Measurements from ENCODE around the gene SLIT3.

The SLIT3 gene

DNA sequence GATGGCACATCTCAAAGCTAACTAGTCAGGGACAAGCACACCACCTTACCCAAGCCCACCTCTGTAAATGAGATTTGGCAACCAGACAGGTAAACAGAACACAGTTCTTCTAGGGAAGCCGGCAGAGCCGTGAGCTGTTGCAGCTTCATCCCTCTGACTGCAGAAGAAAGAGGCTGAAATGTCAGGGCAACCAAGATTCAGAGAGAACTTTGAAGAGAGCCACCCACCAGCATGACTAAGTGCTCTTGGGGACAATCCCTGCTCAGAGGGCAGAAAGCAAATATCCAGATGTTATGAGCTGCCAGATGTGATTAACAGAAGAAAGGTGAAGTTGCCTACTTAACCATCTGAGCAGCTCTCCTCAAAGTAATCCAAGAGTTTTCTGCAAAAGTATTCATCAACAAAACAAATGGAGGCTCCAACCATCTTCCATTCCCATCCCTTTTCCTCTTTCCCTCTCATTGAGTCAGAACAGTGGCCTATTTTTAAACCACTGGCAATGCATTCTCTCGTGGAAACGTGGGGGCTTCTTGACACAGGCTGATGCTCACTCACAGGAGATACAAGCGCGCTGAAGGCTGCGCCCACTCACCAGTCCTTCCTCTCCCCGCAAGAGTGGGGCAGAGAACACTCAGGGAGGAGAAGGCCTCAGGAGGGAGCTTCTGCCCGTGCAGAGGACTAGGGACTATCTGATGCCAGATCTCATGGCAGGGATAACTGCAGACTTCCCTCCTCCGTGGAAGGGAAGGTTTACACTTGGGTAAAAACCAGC is 57.1 kb downstream of the SLIT3 start:
- no peaks in the 10 kb centered on the region for H3K4me1 ChIP-seq (ENCODE audit: insufficient read depth, low read length)
- no peak overlapping the region for H3K4me3 ChIP-seq (ENCODE audit: low read length)
- H3K9me3 ChIP-seq (ENCODE audit: insufficient read depth, low read depth, low read length), result no peaks in the 10 kb centered on the region
- H3K27ac ChIP-seq (ENCODE audit: low read depth, low read length), result no peak overlapping the region
- no peaks in the 10 kb centered on the region for H3K36me3 ChIP-seq (ENCODE audit: insufficient read depth, low read length)
- WGBS, result 95% methylated on average over 10 of the region's 10 CpGs
- no peaks in the 10 kb centered on the region for H3K27me3 ChIP-seq (ENCODE audit: insufficient read depth, low read length)
- H3K9ac ChIP-seq (ENCODE audit: low read depth, low read length), result no peak overlapping the region

DNA sequence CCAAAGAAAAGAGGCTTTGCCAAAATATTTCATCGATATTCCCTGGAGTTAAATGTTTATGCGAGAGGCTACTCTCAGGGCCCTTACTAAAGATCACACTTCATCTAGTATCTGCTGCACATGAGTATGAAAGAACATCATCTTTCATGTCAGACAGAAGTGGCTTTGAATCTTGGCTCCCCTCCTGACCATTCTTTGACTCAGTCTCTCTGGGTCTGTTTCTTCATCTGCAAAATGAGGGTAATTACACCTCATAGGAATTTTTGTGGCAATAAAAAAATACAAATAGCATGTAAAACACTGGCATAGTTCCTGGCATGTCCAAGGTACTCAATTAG is 58.1 kb downstream of the SLIT3 start:
- Histone ChIP-seq H3K4me1 (ENCODE audit: insufficient read depth, low read length) (no peaks in the 10 kb centered on the region), H3K4me3 (ENCODE audit: low read length) (no peak overlapping the region), H3K9me3 (ENCODE audit: insufficient read depth, low read depth, low read length) (no peaks in the 10 kb centered on the region), H3K27ac (ENCODE audit: low read depth, low read length) (no peak overlapping the region), H3K27me3 (ENCODE audit: insufficient read depth, low read length) (no peaks in the 10 kb centered on the region), H3K9ac (ENCODE audit: low read depth, low read length) (no peak overlapping the region), H3K36me3 (ENCODE audit: insufficient read depth, low read length) (no peaks in the 10 kb centered on the region)
- WGBS, result 100% methylated on average over 2 of the region's 2 CpGs

DNA sequence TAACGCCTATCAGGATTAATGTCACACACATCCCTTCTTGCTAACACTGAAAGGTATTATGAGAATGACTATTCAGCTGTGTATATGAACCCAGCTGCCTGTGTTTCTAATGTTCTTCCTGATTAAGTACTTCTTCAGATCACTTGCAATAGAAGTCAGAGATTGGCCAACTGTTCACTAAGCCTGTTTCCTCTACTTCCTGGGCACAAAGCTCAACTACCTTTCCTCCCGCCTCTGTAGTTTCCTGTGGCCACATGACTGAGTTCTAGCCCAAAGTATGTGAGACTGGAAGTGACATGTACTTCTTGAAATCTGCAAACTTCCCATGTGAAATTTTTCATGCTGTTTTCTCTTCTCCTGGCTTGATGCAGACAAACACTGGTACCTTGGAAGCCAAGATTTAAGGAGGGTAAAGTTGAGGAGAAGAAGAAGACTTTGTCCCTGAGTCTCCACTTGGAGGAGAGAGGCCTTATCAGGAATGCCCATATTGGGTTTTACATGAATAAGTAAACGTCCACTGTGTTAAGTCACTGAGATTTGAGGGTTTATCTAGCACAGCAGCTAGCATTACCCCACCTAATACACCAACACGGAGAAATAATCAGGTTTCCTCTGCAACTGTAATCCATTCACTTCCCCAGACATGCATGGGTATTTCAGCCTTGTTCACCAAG is 58.6 kb downstream of the SLIT3 start:
- Histone ChIP-seq H3K9ac (ENCODE audit: low read depth, low read length) (no peak overlapping the region), H3K4me1 (ENCODE audit: insufficient read depth, low read length) (no peaks in the 10 kb centered on the region), H3K36me3 (ENCODE audit: insufficient read depth, low read length) (no peaks in the 10 kb centered on the region), H3K27ac (ENCODE audit: low read depth, low read length) (no peak overlapping the region), H3K27me3 (ENCODE audit: insufficient read depth, low read length) (no peaks in the 10 kb centered on the region), H3K9me3 (ENCODE audit: insufficient read depth, low read depth, low read length) (no peaks in the 10 kb centered on the region), H3K4me3 (ENCODE audit: low read length) (no peak overlapping the region)
- WGBS, result 93% methylated on average over 4 of the region's 4 CpGs

DNA sequence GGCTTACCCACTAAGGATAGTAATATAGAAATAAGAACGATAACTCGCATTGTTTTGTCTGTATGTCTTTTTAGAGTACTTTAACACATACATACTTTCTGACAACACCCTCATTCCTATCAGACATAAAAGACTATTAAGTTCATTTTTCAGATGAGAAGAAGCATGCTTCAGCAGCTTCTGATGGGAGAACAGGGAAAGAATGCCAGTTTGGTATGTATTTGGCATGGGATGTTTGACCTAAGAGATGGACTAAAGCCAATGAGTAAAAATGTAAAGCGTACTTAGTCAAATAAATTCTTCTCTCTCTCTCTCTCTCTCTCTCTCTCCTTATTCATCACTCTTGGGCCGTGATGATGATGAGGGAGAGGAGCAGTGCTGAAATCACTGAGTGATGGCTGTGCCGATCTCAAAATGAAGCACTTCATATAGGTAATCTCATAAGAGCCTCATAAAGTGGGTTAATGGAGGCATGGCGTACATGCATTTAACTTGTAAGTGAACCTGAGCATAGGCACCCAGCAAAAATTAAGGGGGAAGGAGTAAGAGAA is 71.5 kb downstream of the SLIT3 start:
- Histone ChIP-seq H3K9ac (ENCODE audit: low read depth, low read length) (no peak overlapping the region), H3K27me3 (ENCODE audit: insufficient read depth, low read length) (peaks cover 65% of the 10 kb centered on the region), H3K27ac (ENCODE audit: low read depth, low read length) (no peak overlapping the region), H3K9me3 (ENCODE audit: insufficient read depth, low read depth, low read length) (no peaks in the 10 kb centered on the region), H3K4me1 (ENCODE audit: insufficient read depth, low read length) (no peaks in the 10 kb centered on the region), H3K4me3 (ENCODE audit: low read length) (no peak overlapping the region), H3K36me3 (ENCODE audit: insufficient read depth, low read length) (no peaks in the 10 kb centered on the region)
- 97% methylated on average over 2 of the region's 6 CpGs for WGBS

DNA sequence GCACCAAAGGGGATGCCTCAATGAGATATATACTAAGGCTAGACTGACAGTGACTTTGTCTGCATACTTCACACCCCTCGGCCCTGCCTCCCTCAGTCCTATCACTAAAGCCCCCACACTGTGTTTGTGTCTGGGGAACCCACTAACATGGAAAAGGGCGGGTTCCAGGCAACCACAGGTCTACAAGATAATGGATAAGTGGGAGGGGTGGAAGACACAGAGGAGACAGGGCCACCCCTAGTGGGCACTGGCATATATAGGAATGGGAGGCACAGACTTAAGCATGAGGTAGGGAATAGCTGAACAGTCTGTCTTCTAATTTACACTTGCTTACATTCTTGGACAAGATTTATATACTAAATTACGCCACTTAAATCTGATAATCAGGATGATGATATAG is 74.0 kb downstream of the SLIT3 start:
- WGBS, result 58% methylated on average over 3 of the region's 3 CpGs
- Histone ChIP-seq H3K27ac (ENCODE audit: low read depth, low read length) (no peak overlapping the region), H3K9ac (ENCODE audit: low read depth, low read length) (no peak overlapping the region), H3K36me3 (ENCODE audit: insufficient read depth, low read length) (no peaks in the 10 kb centered on the region), H3K27me3 (ENCODE audit: insufficient read depth, low read length) (peaks cover 90% of the 10 kb centered on the region), H3K9me3 (ENCODE audit: insufficient read depth, low read depth, low read length) (no peaks in the 10 kb centered on the region), H3K4me1 (ENCODE audit: insufficient read depth, low read length) (no peaks in the 10 kb centered on the region), H3K4me3 (ENCODE audit: low read length) (no peak overlapping the region)

DNA sequence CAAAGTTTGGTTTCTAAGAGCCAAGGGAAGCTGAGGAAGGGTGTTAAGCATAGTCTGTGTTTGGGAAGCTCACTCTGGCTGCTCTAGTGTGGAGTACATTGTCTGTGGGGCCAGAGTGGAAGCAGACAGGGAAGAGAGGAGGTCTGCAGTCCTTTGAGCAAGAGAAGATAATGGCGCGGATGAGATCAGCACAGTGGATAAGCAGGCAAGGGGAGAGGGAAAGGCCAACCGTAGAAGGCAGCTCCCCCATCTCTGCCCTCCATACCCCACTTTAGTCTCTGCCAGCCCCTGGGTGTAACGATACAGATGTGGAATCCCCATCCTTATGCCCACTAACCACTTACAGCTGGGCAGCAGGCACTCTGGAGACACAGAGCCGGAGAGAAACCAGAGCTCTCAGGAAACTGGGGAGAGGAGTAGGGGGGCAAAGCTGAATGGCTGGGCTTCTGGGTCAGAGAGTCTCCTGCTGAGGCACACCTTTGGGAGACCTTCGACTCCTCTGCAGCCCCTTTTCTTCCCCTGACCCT is 75.0 kb downstream of the SLIT3 start:
- no peaks in the 10 kb centered on the region for H3K4me1 ChIP-seq (ENCODE audit: insufficient read depth, low read length)
- 95% methylated on average over 6 of the region's 6 CpGs for WGBS
- H3K36me3 ChIP-seq (ENCODE audit: insufficient read depth, low read length), result no peaks in the 10 kb centered on the region

DNA sequence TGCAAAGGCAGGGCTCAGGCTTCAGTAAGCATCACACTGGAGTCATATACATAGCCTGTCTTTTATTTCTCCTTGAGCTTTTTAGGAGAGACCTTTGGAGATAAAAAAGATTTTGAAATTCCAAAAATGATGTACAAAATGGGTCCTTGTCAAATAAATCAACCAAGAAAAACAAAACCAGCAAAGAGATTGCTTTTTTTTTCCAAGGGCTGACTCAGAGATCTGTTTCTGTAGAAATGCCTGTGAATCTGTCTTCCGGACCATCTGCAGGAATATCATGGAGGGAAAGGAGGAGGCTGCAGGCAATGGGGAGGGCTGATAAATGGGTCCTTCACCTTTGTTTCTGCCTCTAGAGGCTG is 77.4 kb downstream of the SLIT3 start:
- H3K4me1 ChIP-seq (ENCODE audit: insufficient read depth, low read length), result no peaks in the 10 kb centered on the region
- H3K27me3 ChIP-seq (ENCODE audit: insufficient read depth, low read length), result peaks cover 99% of the 10 kb centered on the region
- 86% methylated on average over 1 of the region's 1 CpG for WGBS
- H3K36me3 ChIP-seq (ENCODE audit: insufficient read depth, low read length), result no peaks in the 10 kb centered on the region
- no peak overlapping the region for H3K27ac ChIP-seq (ENCODE audit: low read depth, low read length)
- no peak overlapping the region for H3K9ac ChIP-seq (ENCODE audit: low read depth, low read length)
- no peaks in the 10 kb centered on the region for H3K9me3 ChIP-seq (ENCODE audit: insufficient read depth, low read depth, low read length)
- no peak overlapping the region for H3K4me3 ChIP-seq (ENCODE audit: low read length)

More for the DNA sequence above, 75.0 kb downstream of the SLIT3 start:
- Histone ChIP-seq H3K9me3 (ENCODE audit: insufficient read depth, low read depth, low read length) (no peaks in the 10 kb centered on the region), H3K4me3 (ENCODE audit: low read length) (no peak overlapping the region), H3K27me3 (ENCODE audit: insufficient read depth, low read length) (peaks cover 98% of the 10 kb centered on the region), H3K27ac (ENCODE audit: low read depth, low read length) (no peak overlapping the region), H3K9ac (ENCODE audit: low read depth, low read length) (no peak overlapping the region)

DNA sequence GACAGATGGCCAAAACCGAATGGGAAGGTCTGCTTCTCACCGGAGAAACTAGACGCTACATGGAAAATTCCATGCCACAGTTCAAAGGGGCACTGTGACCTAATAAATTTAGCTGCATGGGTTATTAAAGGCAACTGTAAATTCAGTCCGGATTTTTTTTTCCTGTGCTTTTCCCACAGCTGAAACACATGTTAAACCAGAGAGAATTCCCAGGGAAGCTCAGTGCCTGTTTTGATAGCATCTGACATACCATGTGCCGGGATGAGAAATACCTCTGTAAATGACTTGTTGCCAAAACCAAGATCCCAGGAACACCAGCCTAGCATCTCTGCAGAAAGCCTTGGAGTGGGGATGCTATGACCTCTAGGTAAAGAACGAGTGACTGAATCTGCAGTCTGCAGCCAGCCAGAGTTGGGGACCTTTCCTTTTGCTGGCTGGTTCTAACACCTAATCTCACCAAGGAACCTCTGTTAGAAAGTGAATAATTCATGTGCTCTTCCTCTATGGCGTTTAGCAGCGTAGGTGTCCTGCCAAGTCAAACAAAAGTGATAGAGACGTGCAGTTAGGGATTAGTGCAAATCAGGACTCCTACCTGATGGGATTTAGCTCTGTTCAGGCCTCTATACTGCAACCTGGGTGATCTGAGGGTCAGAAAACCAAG is 77.9 kb downstream of the SLIT3 start:
- H3K4me1 ChIP-seq (ENCODE audit: insufficient read depth, low read length), result no peaks in the 10 kb centered on the region
- 66% methylated on average over 9 of the region's 9 CpGs for WGBS
- H3K4me3 ChIP-seq (ENCODE audit: low read length), result no peak overlapping the region
- no peaks in the 10 kb centered on the region for H3K9me3 ChIP-seq (ENCODE audit: insufficient read depth, low read depth, low read length)
- peaks cover 98% of the 10 kb centered on the region for H3K27me3 ChIP-seq (ENCODE audit: insufficient read depth, low read length)
- H3K9ac ChIP-seq (ENCODE audit: low read depth, low read length), result no peak overlapping the region
- H3K27ac ChIP-seq (ENCODE audit: low read depth, low read length), result no peak overlapping the region
- H3K36me3 ChIP-seq (ENCODE audit: insufficient read depth, low read length), result no peaks in the 10 kb centered on the region

DNA sequence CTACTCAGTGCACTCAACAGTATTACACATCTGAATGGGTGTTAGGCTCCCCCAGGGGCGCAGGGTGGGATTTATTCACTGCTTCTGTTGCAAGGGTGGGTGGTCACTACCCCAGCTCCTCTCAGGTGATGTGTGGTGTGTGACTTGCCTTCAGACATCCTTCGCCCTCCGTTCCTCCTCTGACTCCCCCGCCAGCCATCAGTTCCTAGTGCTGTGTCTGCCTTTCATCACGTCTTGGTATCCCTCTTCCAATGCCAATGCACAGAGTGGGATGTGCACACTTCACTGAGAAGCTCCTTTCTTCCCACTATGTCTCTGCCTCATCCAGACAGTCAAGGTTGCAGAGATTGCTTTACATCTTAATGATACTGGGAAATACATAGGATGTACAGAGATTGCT is 79.4 kb downstream of the SLIT3 start:
- 95% methylated on average over 5 of the region's 5 CpGs for WGBS
- no peak overlapping the region for H3K9ac ChIP-seq (ENCODE audit: low read depth, low read length)
- H3K36me3 ChIP-seq (ENCODE audit: insufficient read depth, low read length), result no peaks in the 10 kb centered on the region
- H3K27me3 ChIP-seq (ENCODE audit: insufficient read depth, low read length), result peaks cover 94% of the 10 kb centered on the region
- H3K4me1 ChIP-seq (ENCODE audit: insufficient read depth, low read length), result no peaks in the 10 kb centered on the region; the same call in 1 of the 2 replicates
- H3K4me3 ChIP-seq (ENCODE audit: low read length), result no peak overlapping the region
- H3K9me3 ChIP-seq (ENCODE audit: insufficient read depth, low read depth, low read length), result no peaks in the 10 kb centered on the region
- no peak overlapping the region for H3K27ac ChIP-seq (ENCODE audit: low read depth, low read length)

DNA sequence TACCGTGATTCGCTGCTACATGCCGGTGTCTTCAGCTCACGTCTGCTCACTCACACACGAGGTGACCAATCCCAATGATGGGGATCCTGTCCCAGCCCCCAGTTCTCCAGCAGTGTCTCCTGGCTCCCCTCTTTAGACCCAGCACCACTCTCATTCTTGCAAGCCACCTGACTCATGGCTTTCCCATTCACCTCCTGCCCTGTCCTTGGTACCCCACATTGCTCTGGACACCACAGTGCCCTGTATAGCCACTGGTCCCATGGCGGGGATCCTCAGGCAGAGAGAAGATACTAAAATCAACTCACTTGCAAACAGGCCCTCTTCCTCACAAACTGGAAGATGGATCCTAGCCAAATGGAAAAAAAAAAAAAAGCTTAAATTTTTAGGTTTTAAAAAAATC is 81.0 kb downstream of the SLIT3 start:
- Histone ChIP-seq H3K9me3 (ENCODE audit: insufficient read depth, low read depth, low read length) (no peaks in the 10 kb centered on the region), H3K36me3 (ENCODE audit: insufficient read depth, low read length) (no peaks in the 10 kb centered on the region), H3K27ac (ENCODE audit: low read depth, low read length) (no peak overlapping the region), H3K4me3 (ENCODE audit: low read length) (no peak overlapping the region), H3K27me3 (ENCODE audit: insufficient read depth, low read length) (peaks cover 85% of the 10 kb centered on the region), H3K4me1 (ENCODE audit: insufficient read depth, low read length) (no peaks in the 10 kb centered on the region; the same call in 1 of the 2 replicates), H3K9ac (ENCODE audit: low read depth, low read length) (no peak overlapping the region)
- 96% methylated on average over 6 of the region's 6 CpGs for WGBS

DNA sequence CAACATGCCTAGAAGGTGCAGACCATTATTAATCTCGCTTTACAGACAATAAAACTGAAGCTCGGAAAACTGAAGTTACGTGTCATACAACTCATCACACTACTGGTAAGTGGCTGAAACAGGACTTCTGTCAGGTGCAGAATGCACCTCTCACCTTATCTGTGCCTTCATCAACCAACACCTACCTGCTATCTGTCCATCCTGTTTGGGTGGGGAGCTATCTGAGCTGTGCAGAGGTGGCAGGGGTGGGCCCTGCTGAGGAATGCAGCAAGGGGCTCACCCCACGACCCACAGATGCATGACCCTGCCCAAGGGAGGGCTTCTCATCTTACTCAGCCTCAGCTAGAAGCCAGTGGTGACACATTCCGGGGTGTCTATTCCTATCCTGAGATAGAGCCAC is 81.6 kb downstream of the SLIT3 start:
- no peaks in the 10 kb centered on the region; the same call in 1 of the 2 replicates for H3K4me1 ChIP-seq (ENCODE audit: insufficient read depth, low read length)
- peaks cover 79% of the 10 kb centered on the region for H3K27me3 ChIP-seq (ENCODE audit: insufficient read depth, low read length)
- no peaks in the 10 kb centered on the region for H3K36me3 ChIP-seq (ENCODE audit: insufficient read depth, low read length)
- no peak overlapping the region for H3K4me3 ChIP-seq (ENCODE audit: low read length)
- H3K27ac ChIP-seq (ENCODE audit: low read depth, low read length), result no peak overlapping the region
- H3K9me3 ChIP-seq (ENCODE audit: insufficient read depth, low read depth, low read length), result no peaks in the 10 kb centered on the region
- no peak overlapping the region for H3K9ac ChIP-seq (ENCODE audit: low read depth, low read length)
- WGBS, result 74% methylated on average over 5 of the region's 5 CpGs
